ENCODE data around the gene ZNRF1. TPM values are rescaled to one million over a fixed set of nuclear protein-coding genes. Genes with fewer than 3 reads are reported as not detected.

Gene ZNRF1
- total RNA-seq, 1 experiment from 2014 or later, result 48.2 TPM

- H3K9me2 ChIP-seq (ENCODE audit: insufficient read depth), result no peaks in the 10 kb centered on the region
- peak overlapping the region; percentile 32; the same call in 1 of the 2 replicates for H3K27ac ChIP-seq (ENCODE audit: low read depth, low read length)
- no peaks in the 10 kb centered on the region for H3K9me3 ChIP-seq (ENCODE audit: control insufficient read depth in 1 of 2, insufficient read depth in 1 of 2, low read depth in 1 of 2, low read length in 2 of 2)
- ChIA-PET CTCF (interaction anchor here (1.3 kb wide), 1 partner anchor 9 kb away, joined by 4 read pairs; no protein-coding TSS in a partner anchor), POLR2A (no interaction called here), RAD21 (ENCODE audit: low non-redundant PET in 1 of 2, low total read pairs in 2 of 2, uncharacterized antibody in 2 of 2, unreplicated experiment in 2 of 2) (no interaction called here)
- peaks cover 3% of the 10 kb centered on the region; the same call in 1 of the 2 replicates for H3K79me2 ChIP-seq (ENCODE audit: insufficient read depth, low read length)
- H3K4me3 ChIP-seq (replicated peaks in 1 of 2; ENCODE audit: low read depth in 1 of 2, low read length in 2 of 2), result no peak overlapping the region
- no peaks in the 10 kb centered on the region for H3K27me3 ChIP-seq (ENCODE audit: insufficient read depth, low read length)
- peak overlapping the region; percentile 29 for H3K4me2 ChIP-seq (ENCODE audit: low read length)
- peaks cover 36 to 43% of the 10 kb centered on the region in 2 experiments for H3K4me1 ChIP-seq (ENCODE audit: control insufficient read depth in 1 of 2, insufficient read depth in 2 of 2, low read length in 2 of 2)
- no peak overlapping the region for H2AFZ ChIP-seq (ENCODE audit: low read depth, low read length, poor library complexity, severe bottlenecking)
- H4K20me1 ChIP-seq (ENCODE audit: insufficient read depth), result no peaks in the 10 kb centered on the region
- peak; percentile 15; the same call in 1 of the 2 replicates for ATAC-seq
- TF ChIP-seq ZFX (IDR thresholded peaks at IDR 0.05) (no peak), ELF1 (IDR thresholded peaks at IDR 0.05; ENCODE audit: borderline replicate concordance, low read depth) (no peak), MAX (IDR thresholded peaks at IDR 0.05) (no peak), ZNF274 (IDR thresholded peaks at IDR 0.05; ENCODE audit: low read depth, low read length) (no peak), ATF3 (IDR thresholded peaks at IDR 0.05) (no peak), REST (IDR thresholded peaks at IDR 0.05; ENCODE audit: low read depth) (no peak), EZH2 (IDR thresholded peaks at IDR 0.05) (no peak), POLR2AphosphoS5 (IDR thresholded peaks at IDR 0.05; ENCODE audit: low read depth, low read length) (no peak), EGR1 (IDR thresholded peaks at IDR 0.05; ENCODE audit: low read depth) (no peak), POLR2A (IDR thresholded peaks at IDR 0.05; ENCODE audit: borderline replicate concordance, extremely low read depth, insufficient read depth, insufficient read length) (no peak), JUND (IDR thresholded peaks at IDR 0.05) (no peak), FOSL1 (IDR thresholded peaks at IDR 0.05; ENCODE audit: low read depth) (no peak), YY1 (IDR thresholded peaks at IDR 0.05; ENCODE audit: extremely low read depth, insufficient replicate concordance, low read depth, low read length) (no peak)
- DNase-seq (ENCODE audit: low read depth, low spot score), result no peak
- intact Hi-C loops (cut with micrococcal nuclease), result no loop called here
- no TSS peak for BruUV-seq (replicated peaks)
- H3K36me3 ChIP-seq (ENCODE audit: control insufficient read depth in 1 of 2, insufficient read depth in 2 of 2, low read length in 2 of 2), result no peaks in the 10 kb centered on the region
- H3K9ac ChIP-seq (ENCODE audit: low read length), result no peak overlapping the region
Observed at GRCh38 chr16:75099738-75100602, 101.1 kb downstream of the ZNRF1 start.
